ENCODE measurements around the gene ATP8A1.

The ATP8A1 gene

GRCh38 chr4:42616572-42616971 lies 40.3 kb downstream of the ATP8A1 start:
- Histone ChIP-seq H3K9ac (ENCODE audit: low read depth, low read length) (no peak overlapping the region), H2AFZ (ENCODE audit: low read depth, low read length) (no peak overlapping the region), H3K79me2 (ENCODE audit: insufficient read depth, low read length) (no peaks in the 10 kb centered on the region), H3K36me3 (ENCODE audit: insufficient read depth, low read length) (no peaks in the 10 kb centered on the region), H3K9me3 (ENCODE audit: insufficient read depth, low read length, severe bottlenecking) (no peaks in the 10 kb centered on the region), H4K20me1 (ENCODE audit: insufficient read depth, low read length) (no peaks in the 10 kb centered on the region), H3K27me3 (ENCODE audit: insufficient read depth, low read length, poor library complexity) (no peaks in the 10 kb centered on the region), H3K27ac (ENCODE audit: low read length) (no peak overlapping the region), H3K4me1 (ENCODE audit: insufficient read depth, low read length) (no peaks in the 10 kb centered on the region), H3K4me3 (ENCODE audit: low read depth in 1 of 2, low read length in 2 of 2) (no peak overlapping the region), H3K4me2 (ENCODE audit: insufficient read depth, low read length) (no peak overlapping the region)
- no peak for ATAC-seq (ENCODE audit: insufficient read depth, low read depth)
- TF ChIP-seq CTCF (IDR thresholded peaks at IDR 0.05; ENCODE audit: borderline replicate concordance, extremely low read depth, low read length, poor library complexity, severe bottlenecking), result no peak
- no peak for DNase-seq

- no peak for TF ChIP-seq EZH2 (IDR thresholded peaks at IDR 0.05; ENCODE audit: borderline replicate concordance, low read depth, low read length, severe bottlenecking)
- TF ChIP-seq CTCF (IDR thresholded peaks at IDR 0.05; ENCODE audit: borderline replicate concordance, extremely low read depth, low read length, poor library complexity, severe bottlenecking), result no peak
- Histone ChIP-seq H2AFZ (ENCODE audit: low read depth, low read length) (no peak overlapping the region), H3K27ac (ENCODE audit: low read length) (no peak overlapping the region), H3K4me2 (ENCODE audit: insufficient read depth, low read length) (no peak overlapping the region), H3K4me1 (ENCODE audit: insufficient read depth, low read length) (no peaks in the 10 kb centered on the region), H3K79me2 (ENCODE audit: insufficient read depth, low read length) (no peaks in the 10 kb centered on the region), H3K9me3 (ENCODE audit: insufficient read depth, low read length, severe bottlenecking) (no peaks in the 10 kb centered on the region), H3K4me3 (ENCODE audit: low read depth in 1 of 2, low read length in 2 of 2) (no peak overlapping the region), H3K36me3 (ENCODE audit: insufficient read depth, low read length) (no peaks in the 10 kb centered on the region), H3K27me3 (ENCODE audit: insufficient read depth, low read length, poor library complexity) (no peaks in the 10 kb centered on the region), H3K9ac (ENCODE audit: low read depth, low read length) (no peak overlapping the region), H4K20me1 (ENCODE audit: insufficient read depth, low read length) (no peaks in the 10 kb centered on the region)
- ATAC-seq (ENCODE audit: insufficient read depth, low read depth) (no peak), DNase-seq (no peak)
These were observed 41.7 kb downstream of the ATP8A1 start for GRCh38 chr4:42615131-42615763.

- DNase-seq (no peak), ATAC-seq (ENCODE audit: insufficient read depth, low read depth) (no peak)
- Histone ChIP-seq H3K27ac (ENCODE audit: low read length) (no peak overlapping the region), H2AFZ (ENCODE audit: low read depth, low read length) (no peak overlapping the region), H3K4me3 (ENCODE audit: low read depth in 1 of 2, low read length in 2 of 2) (no peak overlapping the region), H3K9ac (ENCODE audit: low read depth, low read length) (no peak overlapping the region), H3K36me3 (ENCODE audit: insufficient read depth, low read length) (no peaks in the 10 kb centered on the region), H3K27me3 (ENCODE audit: insufficient read depth, low read length, poor library complexity) (no peaks in the 10 kb centered on the region), H3K4me1 (ENCODE audit: insufficient read depth, low read length) (no peaks in the 10 kb centered on the region), H4K20me1 (ENCODE audit: insufficient read depth, low read length) (no peaks in the 10 kb centered on the region), H3K4me2 (ENCODE audit: insufficient read depth, low read length) (no peak overlapping the region), H3K9me3 (ENCODE audit: insufficient read depth, low read length, severe bottlenecking) (no peaks in the 10 kb centered on the region), H3K79me2 (ENCODE audit: insufficient read depth, low read length) (no peaks in the 10 kb centered on the region)
- TF ChIP-seq EZH2 (IDR thresholded peaks at IDR 0.05; ENCODE audit: borderline replicate concordance, low read depth, low read length, severe bottlenecking), result no peak
- TF ChIP-seq CTCF (IDR thresholded peaks at IDR 0.05; ENCODE audit: borderline replicate concordance, extremely low read depth, low read length, poor library complexity, severe bottlenecking), result no peak
These were observed 44.0 kb downstream of the ATP8A1 start for GRCh38 chr4:42612898-42613297.

GRCh38 chr4:42610941-42611340 lies 46.0 kb downstream of the ATP8A1 start:
- no peaks in the 10 kb centered on the region for H3K36me3 ChIP-seq (ENCODE audit: insufficient read depth, low read length)

More at GRCh38 chr4:42610941-42611340, 46.0 kb downstream of the ATP8A1 start:
- ATAC-seq (ENCODE audit: insufficient read depth, low read depth) (no peak), DNase-seq (no peak)
- Histone ChIP-seq H4K20me1 (ENCODE audit: insufficient read depth, low read length) (no peaks in the 10 kb centered on the region), H3K79me2 (ENCODE audit: insufficient read depth, low read length) (no peaks in the 10 kb centered on the region), H3K27me3 (ENCODE audit: insufficient read depth, low read length, poor library complexity) (no peaks in the 10 kb centered on the region), H3K9me3 (ENCODE audit: insufficient read depth, low read length, severe bottlenecking) (no peaks in the 10 kb centered on the region), H3K27ac (ENCODE audit: low read length) (no peak overlapping the region), H2AFZ (ENCODE audit: low read depth, low read length) (no peak overlapping the region), H3K9ac (ENCODE audit: low read depth, low read length) (no peak overlapping the region), H3K4me2 (ENCODE audit: insufficient read depth, low read length) (no peak overlapping the region), H3K4me1 (ENCODE audit: insufficient read depth, low read length) (no peaks in the 10 kb centered on the region), H3K4me3 (ENCODE audit: low read depth in 1 of 2, low read length in 2 of 2) (no peak overlapping the region)
- TF ChIP-seq CTCF (IDR thresholded peaks at IDR 0.05; ENCODE audit: borderline replicate concordance, extremely low read depth, low read length, poor library complexity, severe bottlenecking) (no peak), EZH2 (IDR thresholded peaks at IDR 0.05; ENCODE audit: borderline replicate concordance, low read depth, low read length, severe bottlenecking) (no peak)
